HG03378 (cell line): ENCODE measurements around the gene CTNNA2.

ENCODE experiments used
- ATAC-seq: cut with Tn5 transposase; IDR thresholded peaks from one replicate; pipeline ENCODE4 v1.9.1; 2021; ENCODE audit warnings: mild to moderate bottlenecking, moderate library complexity; ENCODE audit not compliant: unreplicated experiment

The CTNNA2 gene

GRCh38 chr2:80348953-80349352 lies 836.1 kb downstream of the CTNNA2 start:
- ATAC-seq = no peak

GRCh38 chr2:80351231-80351630 lies 838.4 kb downstream of the CTNNA2 start:
- no peak for ATAC-seq

- ATAC-seq = no peak
These were observed 842.0 kb downstream of the CTNNA2 start for GRCh38 chr2:80354858-80355257.

- ATAC-seq = no peak
These were observed 849.1 kb downstream of the CTNNA2 start for GRCh38 chr2:80361904-80362303.

- ATAC-seq = no peak
These were observed 850.5 kb downstream of the CTNNA2 start for GRCh38 chr2:80363330-80363729.

- ATAC-seq = no peak
These were observed 851.0 kb downstream of the CTNNA2 start for GRCh38 chr2:80363791-80364349.

GRCh38 chr2:80364524-80365212 lies 851.8 kb downstream of the CTNNA2 start:
- no peak for ATAC-seq

- ATAC-seq = no peak
These were observed 852.9 kb downstream of the CTNNA2 start for GRCh38 chr2:80365762-80366161.

- ATAC-seq = no peak
These were observed 857.6 kb downstream of the CTNNA2 start for GRCh38 chr2:80370375-80371009.

GRCh38 chr2:80374105-80374504 lies 861.3 kb downstream of the CTNNA2 start:
- no peak for ATAC-seq

GRCh38 chr2:80377071-80377470 lies 864.2 kb downstream of the CTNNA2 start:
- no peak for ATAC-seq

GRCh38 chr2:80380736-80381135 lies 867.9 kb downstream of the CTNNA2 start:
- no peak for ATAC-seq

- ATAC-seq = no peak
These were observed 868.8 kb downstream of the CTNNA2 start for GRCh38 chr2:80381666-80382065.

- no peak for ATAC-seq
These were observed 879.6 kb downstream of the CTNNA2 start for GRCh38 chr2:80392441-80392840.

- ATAC-seq = no peak
These were observed 881.1 kb downstream of the CTNNA2 start for GRCh38 chr2:80393991-80394390.

- ATAC-seq = no peak
These were observed 882.4 kb downstream of the CTNNA2 start for GRCh38 chr2:80395251-80395650.

- ATAC-seq = no peak
These were observed 883.4 kb downstream of the CTNNA2 start for GRCh38 chr2:80396276-80396675.

GRCh38 chr2:80403081-80403480 lies 890.2 kb downstream of the CTNNA2 start:
- no peak for ATAC-seq

- ATAC-seq = no peak
These were observed 894.5 kb downstream of the CTNNA2 start for GRCh38 chr2:80407377-80407776.

GRCh38 chr2:80410346-80410745 lies 897.5 kb downstream of the CTNNA2 start:
- ATAC-seq = no peak

GRCh38 chr2:80413136-80413535 lies 900.3 kb downstream of the CTNNA2 start:
- ATAC-seq = no peak

GRCh38 chr2:80417737-80418136 lies 904.9 kb downstream of the CTNNA2 start:
- no peak for ATAC-seq
